Measurements from ENCODE around the gene MCC.

MCC gene

DNA sequence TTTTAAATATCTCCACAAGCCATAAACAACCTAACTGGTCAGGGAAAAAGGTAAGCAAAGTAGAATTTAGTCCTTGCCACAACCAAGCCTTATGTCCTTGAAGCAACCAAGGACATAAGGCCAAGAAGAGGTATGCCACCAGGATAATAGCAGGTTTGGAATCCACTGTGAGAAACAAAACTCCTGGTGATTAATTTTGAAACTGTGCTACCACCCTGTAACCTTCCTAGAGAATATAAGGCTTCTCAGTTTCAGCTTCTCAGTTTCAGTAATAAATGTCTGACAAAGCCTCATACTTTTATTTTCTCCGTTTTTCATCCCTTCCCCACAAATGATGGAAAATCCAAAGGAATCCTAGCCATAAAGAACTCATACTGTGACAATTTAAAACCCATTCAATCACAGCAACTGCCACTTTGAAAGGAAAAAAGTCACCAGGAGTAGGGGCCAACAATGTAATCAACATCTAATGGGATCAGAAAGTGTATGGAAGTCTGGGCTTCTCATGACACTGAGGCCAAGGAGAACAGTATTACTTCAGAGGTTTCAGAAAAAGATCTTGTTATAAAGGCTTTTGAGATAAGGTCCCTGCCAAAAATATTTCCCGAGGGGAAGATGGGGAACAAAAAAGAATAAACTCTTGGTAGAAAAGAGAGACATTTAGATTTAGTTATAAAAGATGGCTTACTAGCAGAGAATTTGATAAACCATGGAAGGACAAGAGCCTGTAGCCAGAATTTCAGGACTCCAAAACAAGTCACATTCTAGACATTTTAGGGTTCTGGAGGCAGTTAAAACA is 242.6 kb downstream of the MCC start:
- no peak for DNase-seq (ENCODE audit: low spot score)

DNA sequence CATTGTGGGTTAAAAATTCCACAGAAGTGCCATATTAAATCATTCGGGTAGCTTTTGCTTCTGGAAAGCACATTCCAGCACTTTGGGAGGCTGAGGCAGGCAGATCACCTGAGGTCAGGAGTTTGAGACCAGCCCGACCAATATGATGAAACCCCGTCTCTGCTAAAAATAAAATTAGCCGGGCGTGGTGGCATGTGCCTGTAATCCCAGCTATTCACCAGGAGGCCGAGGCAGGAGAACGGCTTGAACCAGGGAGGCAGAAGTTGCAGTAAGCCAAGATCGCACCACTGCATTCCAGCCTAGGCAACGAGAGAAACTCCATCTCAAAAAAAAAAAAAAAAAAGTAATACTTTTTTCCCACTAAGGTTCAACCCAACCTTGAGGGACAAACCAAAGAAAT is 243.3 kb downstream of the MCC start:
- no peak for DNase-seq (ENCODE audit: low spot score)

DNA sequence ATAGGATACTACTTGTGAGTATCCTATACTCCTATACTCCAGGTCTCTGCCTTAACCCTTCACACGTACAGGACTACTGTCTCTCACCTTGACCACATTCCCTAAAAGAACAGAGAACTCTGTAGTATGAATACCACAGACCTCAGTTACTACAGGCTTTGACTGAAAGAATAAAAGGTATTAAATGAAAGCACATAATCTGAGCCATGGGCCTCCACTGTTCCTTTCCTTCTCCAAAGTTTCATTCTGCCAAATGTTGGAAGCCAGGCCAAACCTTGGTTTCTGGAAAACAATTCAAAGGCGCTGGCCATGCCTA is 244.9 kb downstream of the MCC start:
- no peak for DNase-seq (ENCODE audit: low spot score)

DNA sequence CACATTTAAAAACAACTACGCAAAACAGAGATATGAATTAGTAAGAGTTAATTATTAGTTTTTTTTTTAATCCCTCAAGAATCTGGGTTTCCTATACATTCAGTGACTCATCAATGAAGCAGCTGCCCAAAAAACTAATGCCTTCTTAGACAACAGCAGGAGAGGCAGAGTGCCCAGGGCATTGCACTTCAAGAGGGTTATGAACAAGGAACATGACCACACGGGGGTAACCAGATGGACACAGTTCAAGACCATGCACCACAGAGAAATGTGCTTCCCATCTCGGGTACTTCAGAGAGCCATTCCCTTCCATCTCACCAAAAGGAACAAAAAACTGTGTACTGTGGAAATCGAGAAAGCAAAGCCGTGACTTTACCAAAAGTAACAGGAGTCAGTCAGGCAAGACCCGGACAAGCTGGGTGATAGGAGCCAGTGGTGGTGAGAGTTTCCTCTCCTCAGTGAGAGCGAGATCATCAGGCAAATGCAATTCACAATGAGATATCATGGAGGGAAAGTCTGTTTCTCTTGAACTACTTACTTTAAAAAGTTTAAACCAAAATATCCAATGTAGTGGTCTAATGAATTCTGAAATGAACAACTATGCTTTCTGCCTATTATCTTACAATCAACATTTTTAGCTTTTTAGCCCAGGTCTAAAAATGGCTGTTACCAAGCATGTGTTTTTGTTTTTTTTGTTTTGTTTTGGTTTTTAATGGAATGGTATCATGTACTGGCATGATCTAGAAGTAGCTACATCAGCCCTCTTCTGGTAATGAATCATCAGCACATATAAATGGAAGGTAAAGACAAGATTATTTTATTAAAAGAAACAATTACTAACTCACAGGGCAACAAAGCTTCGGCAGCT is 245.5 kb downstream of the MCC start:
- DNase-seq (ENCODE audit: low spot score): no peak

DNA sequence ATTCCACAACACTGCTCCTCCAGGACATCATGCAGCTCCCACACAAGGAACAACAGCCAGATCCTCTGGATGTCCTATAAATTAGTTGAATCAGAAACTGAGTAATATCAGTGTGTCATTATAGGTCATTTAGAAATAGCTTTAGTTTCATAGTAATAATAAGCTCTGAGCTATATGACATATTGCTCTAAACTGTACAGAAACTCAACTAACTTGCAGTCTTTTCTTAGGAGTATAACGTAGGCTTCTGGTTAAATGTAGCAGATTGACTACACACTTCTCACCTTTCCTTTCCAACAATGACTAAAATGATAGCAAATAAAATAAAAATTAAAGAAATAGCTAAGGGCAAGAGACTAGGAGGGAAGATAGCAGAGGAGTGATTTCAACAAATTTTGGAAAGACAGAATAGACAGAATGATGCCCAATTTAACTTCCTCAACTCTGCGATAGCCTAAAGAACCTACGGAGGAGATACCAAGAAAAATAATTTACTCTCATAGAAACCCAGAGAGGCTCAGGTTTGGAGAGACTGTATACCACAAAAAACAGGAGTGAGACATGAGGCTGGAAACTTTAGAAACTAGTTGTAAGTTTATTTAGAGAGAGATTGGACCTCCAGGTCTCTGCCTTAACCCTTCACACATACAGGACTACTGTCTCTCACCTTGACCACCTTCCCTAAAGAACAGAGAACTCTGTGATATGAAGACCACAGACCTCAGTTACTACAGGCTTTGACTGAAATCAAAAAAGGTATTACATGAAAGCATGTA is 247.1 kb downstream of the MCC start:
- no peak for DNase-seq (ENCODE audit: low spot score)

DNA sequence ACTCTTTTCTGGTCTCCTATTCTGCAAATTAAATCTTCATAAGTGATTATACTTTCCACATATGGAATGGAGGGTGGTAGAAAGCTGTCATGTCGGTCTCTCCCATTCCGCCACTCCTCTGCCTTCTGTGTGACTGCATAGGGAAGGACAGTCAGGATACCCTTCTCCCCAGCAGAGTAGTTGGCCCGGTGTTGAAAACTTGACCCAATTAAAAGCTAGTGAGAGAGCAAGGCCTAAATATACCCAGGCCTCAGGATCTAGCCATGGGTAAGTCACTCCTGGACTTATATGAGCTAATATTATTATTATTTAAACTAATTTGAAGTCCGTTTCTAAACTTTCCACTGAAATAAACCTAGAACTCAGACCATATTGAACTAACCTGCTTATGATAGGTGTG is 248.2 kb downstream of the MCC start:
- DNase-seq (ENCODE audit: low spot score): no peak

DNA sequence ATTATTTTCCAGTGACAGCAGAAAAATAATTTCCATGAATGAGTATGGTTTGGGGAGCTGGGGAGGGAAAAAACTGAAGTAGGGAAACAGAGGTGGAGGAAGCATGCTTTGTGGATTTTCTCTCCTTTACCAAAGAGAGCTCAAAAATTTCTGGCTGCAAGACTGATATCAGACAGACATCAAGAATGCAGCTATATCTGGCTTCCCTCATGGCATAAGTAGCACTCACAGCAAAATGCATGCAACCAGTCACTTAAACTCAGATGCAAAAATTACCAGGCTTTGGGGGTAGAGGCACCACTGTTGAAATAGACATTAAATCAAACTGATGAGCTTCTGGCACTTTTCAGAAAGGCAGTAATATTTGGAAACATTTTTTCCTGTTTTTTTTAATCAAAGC is 250.4 kb downstream of the MCC start:
- DNase-seq (ENCODE audit: low spot score): no peak

DNA sequence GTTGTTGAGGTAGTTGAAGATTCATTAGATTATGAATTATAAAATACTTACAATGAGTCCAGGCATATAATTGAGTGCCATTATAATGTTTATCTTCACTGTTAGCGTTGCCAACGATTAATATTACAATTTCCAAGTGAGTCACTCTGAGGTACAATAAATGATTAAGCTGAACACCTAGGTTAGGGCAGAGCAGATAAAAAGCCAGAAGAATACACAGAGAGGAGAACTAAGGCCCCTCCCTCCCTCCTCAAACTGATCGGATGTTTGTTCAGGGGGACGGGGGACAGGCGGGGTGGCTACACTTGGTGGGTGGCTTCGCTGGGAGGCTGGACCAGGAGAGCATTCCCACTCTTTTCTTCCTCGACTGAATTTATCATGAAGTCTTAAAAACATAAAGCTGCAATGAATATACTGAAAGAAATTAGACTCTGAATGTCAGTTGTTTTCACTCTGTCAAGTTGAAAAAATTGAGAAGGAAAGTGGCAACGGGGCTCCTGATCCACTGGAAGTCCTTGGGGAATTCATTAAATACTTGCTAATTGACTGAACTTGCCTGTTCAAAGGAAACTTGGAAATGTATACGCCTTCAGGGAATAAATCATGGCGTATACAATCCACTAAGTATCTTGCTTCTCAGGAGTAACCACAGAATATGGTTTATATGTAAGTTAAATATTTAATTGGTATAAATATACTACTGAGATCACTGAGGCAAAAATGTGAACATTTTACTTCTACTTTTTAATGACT is 251.5 kb downstream of the MCC start:
- DNase-seq (ENCODE audit: low spot score): no peak

DNA sequence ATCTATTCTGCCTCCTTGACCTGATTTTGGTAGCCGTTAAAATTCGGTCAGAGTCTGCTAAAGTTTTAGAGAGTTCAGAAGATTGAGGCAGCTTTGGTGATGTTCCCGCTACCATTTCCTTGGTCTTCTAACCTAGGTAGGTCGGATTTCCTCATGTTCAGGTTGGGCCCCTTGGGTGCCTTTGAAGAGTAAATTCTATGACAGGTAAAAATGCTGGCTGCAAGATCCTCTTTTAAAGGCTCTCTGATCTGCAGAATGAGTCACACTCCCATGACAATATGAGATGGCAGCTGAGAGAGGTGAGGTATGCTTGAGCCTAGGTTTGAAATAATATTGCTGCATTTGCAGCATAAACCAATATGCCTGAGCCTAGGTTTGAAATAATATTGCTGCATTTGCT is 252.4 kb downstream of the MCC start:
- DNase-seq (ENCODE audit: low spot score): no peak

DNA sequence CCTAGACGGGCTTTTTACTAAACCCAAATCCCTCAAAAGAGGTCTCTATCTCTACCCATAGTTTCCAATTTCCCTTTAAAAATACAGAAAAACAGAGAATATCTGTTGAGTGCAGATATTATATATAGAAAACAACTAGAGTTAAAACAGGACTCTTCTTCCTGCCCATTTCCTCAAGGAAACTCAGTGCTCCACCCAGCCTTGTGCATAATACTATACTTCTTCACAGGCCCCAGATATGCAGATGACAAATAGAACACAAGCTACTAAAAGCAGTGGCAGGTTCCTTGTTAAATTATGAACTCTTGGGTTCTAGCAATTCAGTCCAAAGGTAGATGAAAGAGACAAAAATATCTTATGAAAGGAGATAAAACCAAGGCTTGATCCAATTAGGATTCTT is 253.7 kb downstream of the MCC start:
- DNase-seq (ENCODE audit: low spot score): no peak

DNA sequence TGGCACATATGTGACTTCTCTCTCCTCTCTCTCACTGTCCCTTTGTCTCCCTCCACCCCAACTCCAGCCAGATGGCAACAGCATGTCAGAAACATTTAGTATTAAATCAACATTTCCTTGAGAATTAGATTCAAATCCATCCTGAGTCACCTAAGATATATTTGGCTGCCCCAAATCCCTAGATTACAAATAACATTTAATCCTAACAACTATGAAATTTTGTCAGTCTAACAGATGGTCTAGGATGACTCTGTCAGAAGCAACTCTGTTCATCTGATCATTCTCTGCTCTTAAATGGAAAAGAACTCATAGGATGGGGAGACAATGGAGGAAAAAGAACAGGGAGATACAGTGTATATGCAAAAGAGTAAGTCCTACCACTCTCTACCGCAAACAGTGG is 254.6 kb downstream of the MCC start:
- DNase-seq (ENCODE audit: low spot score): no peak

DNA sequence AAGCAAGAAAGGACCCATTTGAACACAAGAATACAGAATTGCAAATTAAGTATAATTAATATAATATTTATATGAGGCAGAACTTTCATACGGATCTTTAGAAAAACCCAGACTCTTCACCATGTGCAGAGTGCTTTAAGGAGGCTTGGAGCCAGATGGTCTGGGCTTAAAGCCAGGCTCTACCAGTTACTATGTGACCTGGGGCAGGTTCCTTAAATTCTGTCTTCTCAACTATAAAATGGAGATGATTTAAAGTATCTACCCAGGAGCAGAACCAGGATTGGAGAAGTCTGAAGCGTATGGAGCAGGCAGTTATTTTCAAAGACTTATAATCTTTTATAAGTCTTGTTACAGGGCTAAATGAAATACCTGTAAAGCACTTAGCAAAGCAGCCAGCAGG is 255.6 kb downstream of the MCC start:
- no peak for DNase-seq (ENCODE audit: low spot score)

DNA sequence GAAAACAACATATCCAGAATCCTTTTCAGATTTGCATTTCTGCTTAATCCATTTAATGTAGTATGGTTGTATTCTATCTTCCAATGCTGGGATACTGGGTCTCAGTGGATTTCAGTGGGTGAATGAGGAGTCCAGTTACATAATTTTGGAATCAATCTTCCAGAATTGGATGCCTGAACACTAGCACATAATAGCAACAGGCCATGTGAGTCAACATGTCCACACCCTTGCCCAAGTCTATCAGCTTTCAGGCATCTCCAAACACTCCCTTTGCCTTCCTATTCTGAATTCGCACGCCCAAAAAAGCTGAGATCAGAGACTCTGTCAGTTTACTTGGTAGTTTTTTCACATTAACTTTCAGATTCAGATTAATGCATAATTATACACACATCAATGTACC is 256.0 kb downstream of the MCC start:
- DNase-seq (ENCODE audit: low spot score): no peak

DNA sequence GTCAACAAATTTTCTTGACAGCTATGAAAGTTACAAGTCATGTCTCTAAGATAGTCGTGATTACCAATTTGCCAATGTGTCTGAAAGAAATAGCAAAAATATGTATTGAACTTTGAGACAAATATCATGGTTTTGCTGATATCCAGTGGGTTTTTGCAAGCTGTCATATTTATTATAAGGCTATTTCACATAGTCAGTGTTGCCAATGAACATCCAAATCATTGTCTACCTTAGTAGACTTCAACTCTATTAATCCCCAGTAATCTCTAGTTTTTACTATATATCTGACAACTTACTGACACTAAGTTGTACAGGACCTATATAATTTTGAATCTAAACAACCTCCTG is 256.6 kb downstream of the MCC start:
- DNase-seq (ENCODE audit: low spot score): no peak

DNA sequence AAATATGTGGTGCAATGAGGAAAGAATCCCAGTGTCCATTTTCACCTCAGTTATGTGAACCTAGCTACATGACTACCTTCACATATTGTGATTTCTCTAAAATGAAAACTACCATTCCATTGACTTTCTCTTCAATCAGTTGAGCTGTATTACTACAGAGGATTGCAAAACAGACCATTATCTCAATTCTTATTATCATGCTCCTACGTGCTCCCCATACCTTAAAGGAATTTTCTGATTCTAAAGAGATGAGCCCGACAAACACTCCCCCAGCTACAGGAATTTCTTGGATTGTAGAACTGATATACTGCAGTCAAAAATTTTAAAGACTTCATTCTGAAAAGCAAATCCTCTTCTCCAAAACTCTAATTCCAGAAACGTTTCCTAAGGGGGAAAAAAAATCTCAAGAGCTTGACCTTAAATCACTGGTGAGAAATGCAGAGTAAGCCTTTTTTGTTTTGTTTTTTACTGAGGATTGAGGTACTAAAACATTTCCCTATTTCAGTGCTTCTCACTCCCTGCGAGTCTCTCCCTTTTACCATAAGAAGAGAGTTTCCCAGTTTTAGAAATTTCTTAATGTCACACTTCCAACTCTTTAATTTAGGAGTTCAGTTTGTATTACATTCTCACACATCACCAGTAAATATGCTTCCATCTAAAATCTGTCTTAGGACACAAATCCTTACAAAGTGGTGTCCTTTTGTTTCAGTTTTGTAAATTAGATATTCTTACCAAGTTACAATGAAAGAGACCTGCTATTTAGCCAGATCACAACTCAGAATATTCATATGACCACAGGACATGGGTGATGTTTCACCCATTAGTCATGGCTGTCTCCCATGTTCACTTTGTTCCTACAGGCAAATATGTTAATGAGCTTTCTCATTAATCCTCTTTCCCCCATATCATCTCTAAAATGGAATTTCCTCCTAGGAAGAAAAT is 257.3 kb downstream of the MCC start:
- DNase-seq (ENCODE audit: low spot score): no peak

DNA sequence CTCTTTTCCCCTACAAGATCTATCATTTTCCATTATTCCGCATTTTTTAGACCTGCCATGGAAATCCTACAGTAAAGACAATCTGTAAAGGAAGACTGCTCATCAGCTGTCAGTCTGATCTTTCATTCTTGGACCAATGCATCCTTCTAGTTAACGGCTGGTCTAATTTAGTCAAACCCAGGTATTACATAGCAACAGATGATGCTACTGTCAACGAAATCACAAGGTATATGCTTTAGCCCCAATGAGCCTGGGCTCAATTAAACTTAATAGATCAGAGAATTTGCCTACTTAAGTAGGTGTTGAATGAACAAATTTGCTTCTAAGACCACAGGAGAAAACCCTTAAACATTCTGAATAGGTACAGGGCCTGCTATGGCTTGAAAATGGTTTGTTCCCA is 260.5 kb downstream of the MCC start:
- DNase-seq (ENCODE audit: low spot score): no peak

DNA sequence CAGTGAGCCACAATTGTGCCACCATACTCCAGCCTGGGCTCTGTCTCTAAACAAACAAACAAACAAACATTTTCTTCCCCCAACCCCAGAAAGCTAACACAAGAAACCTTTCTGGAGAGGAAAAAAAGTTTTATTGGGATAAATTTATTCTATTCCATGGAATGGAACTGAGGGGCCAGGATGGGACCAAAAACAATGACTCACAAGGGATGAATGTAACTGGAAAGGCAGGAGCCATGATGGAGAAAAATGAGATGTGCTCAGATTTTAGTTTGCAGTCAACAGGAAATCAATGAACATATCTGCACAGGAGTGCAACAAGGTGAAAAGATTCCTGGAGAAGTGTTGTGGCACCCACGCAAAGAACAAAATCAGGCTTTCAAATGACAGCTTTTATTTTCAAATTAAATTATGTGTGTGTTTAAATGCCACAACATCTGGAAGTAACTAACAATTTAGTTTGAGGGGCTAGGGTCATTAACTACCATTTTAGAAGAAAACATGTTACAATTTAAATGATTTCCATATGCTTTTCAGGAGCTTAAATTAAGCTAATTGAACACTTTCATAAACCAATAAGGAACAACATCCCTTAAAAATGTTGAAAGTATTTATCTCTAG is 262.0 kb downstream of the MCC start:
- DNase-seq (ENCODE audit: low spot score): no peak

DNA sequence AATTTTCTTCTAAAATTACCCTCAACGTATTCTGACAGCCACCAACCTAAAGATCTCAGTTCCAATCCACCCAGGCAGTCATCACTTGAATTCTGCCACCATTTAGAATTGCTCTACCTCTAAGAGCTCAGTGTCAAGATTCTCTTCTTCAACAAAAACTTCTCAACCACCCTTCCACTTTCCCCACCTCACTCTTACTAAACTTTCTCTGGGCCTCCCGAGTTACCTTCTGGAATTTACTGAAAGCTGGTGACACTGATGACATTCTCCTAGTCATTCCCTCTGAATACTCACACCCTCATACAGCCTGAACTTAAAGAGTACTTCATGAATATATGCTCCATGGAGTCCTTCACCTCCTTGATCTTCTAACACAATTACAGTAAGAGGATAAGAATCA is 263.0 kb downstream of the MCC start:
- DNase-seq (ENCODE audit: low spot score): no peak

DNA sequence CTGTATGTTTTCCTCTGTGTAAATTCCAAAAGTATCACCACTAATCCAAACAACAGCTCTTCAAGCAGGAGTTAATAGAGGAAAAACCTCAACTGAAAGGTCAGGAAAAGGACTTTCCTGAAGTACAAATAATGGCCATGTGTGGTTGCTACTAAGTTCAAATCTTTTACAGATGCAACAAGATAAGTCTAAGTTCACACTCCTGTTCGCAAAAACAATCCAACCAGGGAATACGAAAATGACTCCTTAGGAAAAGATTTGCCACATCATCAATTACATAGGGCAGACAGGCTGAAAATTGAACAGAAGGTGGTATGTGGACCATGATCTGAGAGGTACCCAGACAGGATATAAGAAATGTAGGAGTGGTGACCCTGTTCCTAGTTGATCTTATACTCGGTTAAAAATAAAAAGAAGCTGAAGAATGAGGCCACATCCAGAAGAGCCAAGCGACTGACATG is 263.6 kb downstream of the MCC start:
- no peak for DNase-seq (ENCODE audit: low spot score)

DNA sequence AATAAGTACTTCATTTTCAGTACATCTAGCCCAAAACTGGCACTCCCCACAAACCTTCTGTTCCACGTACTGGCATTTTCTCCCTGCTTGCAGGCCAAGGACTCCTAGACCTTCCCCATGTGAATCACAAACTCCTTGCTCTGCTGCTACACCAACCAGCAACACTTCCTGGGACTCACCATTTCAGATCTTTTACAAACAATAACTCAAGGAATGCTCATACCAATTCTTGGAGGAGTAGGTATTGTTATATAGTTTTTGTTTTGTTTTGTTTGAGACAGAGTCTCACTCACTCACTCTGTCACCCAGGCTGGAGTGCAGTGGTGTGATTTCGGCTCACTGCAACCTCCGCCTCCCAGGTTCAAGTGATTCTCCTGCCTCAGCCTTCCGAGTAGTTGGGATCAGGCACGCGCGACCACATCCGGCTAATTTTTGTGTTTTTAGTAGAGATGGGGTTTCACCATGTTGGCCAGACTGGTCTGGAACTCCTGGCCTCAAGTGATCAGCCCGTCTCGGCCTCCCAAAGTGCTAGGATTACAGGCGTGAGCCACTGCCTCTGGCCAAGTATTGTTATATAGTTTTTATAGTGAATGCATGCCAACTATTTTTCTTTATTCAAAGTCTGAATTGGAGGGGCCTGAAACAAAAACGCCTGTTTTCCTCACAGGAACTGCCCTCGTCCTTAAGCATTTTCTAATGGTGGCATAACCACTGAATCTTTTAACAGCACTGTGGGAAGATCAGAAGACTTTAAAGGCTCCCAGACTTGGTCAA is 264.2 kb downstream of the MCC start:
- no peak for DNase-seq (ENCODE audit: low spot score)

All from NAMALWA (cell line).